Gastrocnemius medialis (tissue), 4 donors: ENCODE results near the gene CEP83.

Source experiments
- CTCF ChIP-seq, 5 experiments: fragments of 450-650 bp in 3 of 5; fragments of 200-600 bp in 2 of 5; sonication (generic) in 2 of 5; IDR thresholded peaks in 4 of 5; conservative IDR thresholded peaks in 1 of 5; 1 replicate in 4 of 5; 2 replicates in 1 of 5; pipeline ENCODE4 v1.5.1; 2016 to 2019; ENCODE audit warnings: antibody characterized with exemption in 5 of 5, mild to moderate bottlenecking in 3 of 5, moderate library complexity in 3 of 5
- POLR2A ChIP-seq, 2 donors: fragments of 450-650 bp; IDR thresholded peaks; one replicate each; pipeline ENCODE4 v1.6.1; 2017; ENCODE audit warnings: antibody characterized with exemption in 2 of 2, mild to moderate bottlenecking in 2 of 2, moderate library complexity in 2 of 2

DNA sequence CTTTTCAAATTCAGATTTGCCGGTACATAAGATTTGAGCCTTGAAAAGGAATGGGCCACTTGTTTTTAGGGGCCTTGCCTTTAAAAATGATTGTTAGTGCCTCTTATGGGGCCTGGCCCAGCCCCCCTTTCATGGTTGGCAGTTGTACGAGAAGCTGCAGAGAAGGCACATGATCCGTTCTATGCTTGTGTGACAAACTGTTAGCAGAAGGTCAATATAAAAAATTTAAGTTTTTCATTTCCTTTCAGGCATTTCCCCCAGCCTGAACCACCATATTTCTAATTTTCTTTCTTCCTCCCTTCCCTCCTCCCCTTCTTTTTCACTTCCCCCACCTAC lies 192.2 kb downstream of the CEP83 start:
- TF ChIP-seq CTCF (IDR thresholded peaks at IDR 0.05 in 4 of 5, conservative IDR thresholded peaks at IDR 0.05 in 1 of 5) (no peak), POLR2A (IDR thresholded peaks at IDR 0.05) (no peak)
